Astrocyte (in vitro differentiated cells and primary cell): ENCODE measurements around the gene ADAT1.

Source experiments
- EZH2 ChIP-seq: IDR thresholded peaks from 2 replicates; pipeline ENCODE4 v1.6.1; 2012; ENCODE audit warnings: mild to moderate bottlenecking, low read length, inconsistent platforms; ENCODE audit not compliant: insufficient read depth
- TF ChIP-seq, protein P1 (sequence below): IDR thresholded peaks from 2 replicates; pipeline ENCODE4 v1.5.1; 2011; ENCODE audit warnings: low read depth, mild to moderate bottlenecking, inconsistent platforms, low read length, moderate library complexity; ENCODE audit not compliant: insufficient read depth

DNA sequence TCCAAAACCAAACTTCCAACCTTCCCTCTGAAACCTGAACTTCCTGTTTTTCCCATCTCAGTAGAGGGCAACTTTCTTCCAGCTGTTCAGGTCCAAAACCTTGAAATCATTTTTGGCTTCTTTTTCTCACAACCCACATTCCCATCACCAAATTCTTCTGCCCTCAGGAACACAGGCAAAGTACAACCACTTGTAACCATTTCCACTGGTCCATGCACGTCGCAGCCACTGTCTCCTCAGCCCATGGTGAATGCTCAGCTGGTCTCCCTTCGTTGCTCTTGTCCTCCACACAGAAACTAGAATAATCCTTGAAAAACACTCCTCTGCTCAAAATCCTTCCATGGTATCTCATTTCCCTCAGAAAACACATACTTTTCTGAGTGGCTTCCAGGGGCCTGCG is 3.7 kb upstream of the ADAT1 start:
- TF ChIP-seq, protein P1, sequence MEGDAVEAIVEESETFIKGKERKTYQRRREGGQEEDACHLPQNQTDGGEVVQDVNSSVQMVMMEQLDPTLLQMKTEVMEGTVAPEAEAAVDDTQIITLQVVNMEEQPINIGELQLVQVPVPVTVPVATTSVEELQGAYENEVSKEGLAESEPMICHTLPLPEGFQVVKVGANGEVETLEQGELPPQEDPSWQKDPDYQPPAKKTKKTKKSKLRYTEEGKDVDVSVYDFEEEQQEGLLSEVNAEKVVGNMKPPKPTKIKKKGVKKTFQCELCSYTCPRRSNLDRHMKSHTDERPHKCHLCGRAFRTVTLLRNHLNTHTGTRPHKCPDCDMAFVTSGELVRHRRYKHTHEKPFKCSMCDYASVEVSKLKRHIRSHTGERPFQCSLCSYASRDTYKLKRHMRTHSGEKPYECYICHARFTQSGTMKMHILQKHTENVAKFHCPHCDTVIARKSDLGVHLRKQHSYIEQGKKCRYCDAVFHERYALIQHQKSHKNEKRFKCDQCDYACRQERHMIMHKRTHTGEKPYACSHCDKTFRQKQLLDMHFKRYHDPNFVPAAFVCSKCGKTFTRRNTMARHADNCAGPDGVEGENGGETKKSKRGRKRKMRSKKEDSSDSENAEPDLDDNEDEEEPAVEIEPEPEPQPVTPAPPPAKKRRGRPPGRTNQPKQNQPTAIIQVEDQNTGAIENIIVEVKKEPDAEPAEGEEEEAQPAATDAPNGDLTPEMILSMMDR, result no peak
- no peak for TF ChIP-seq EZH2
